ENCODE results near the gene SPEM2.

GRCh38 chr17:7414837-7415236 lies 10.6 kb upstream of the SPEM2 start:
- TF ChIP-seq POLR2AphosphoS5 (IDR thresholded peaks at IDR 0.05; ENCODE audit: low read depth, low read length) (no peak), TAF1 (IDR thresholded peaks at IDR 0.05; ENCODE audit: low read depth, low read length) (no peak), POLR2A (IDR thresholded peaks at IDR 0.05; ENCODE audit: low read depth, low read length) (no peak), SPI1 (IDR thresholded peaks at IDR 0.05; ENCODE audit: low read depth, low read length) (no peak), PAX5 (IDR thresholded peaks at IDR 0.05; ENCODE audit: insufficient read depth, low read length, severe bottlenecking) (no peak), POU2F2 (IDR thresholded peaks at IDR 0.05; ENCODE audit: low read depth, low read length) (no peak)

All from GM12891 (cell line).